Parathyroid adenoma (tissue), 2 donors: Measurements from ENCODE around the gene RUSF1.

Experiments
- H2AFZ ChIP-seq: fragments of 300-600 bp; sonication (generic); one replicate; pipeline ENCODE4 v1.7.0; 2017; ENCODE audit warnings: antibody characterized with exemption, mild to moderate bottlenecking
- H3K27ac ChIP-seq: fragments of 300-600 bp; sonication (generic); one replicate; pipeline ENCODE4 v1.7.0; 2017
- H3K27me3 ChIP-seq: fragments of 300-600 bp; sonication (generic); one replicate; pipeline ENCODE4 v1.7.0; 2017; ENCODE audit warnings: low read length; ENCODE audit not compliant: control insufficient read depth, insufficient read depth
- H3K36me3 ChIP-seq: fragments of 300-600 bp; sonication (generic); one replicate; pipeline ENCODE4 v1.7.0; 2017; ENCODE audit warnings: low read length; ENCODE audit not compliant: control insufficient read depth, insufficient read depth
- H3K4me1 ChIP-seq: fragments of 300-600 bp; sonication (generic); one replicate; pipeline ENCODE4 v1.7.0; 2017; ENCODE audit warnings: control low read depth
- H3K4me2 ChIP-seq: fragments of 300-600 bp; sonication (generic); one replicate; pipeline ENCODE4 v1.7.0; 2017; ENCODE audit warnings: low read length
- H3K4me3 ChIP-seq: fragments of 300-600 bp; sonication (generic); one replicate; pipeline ENCODE4 v1.7.0; 2017; ENCODE audit warnings: low read depth, low read length
- H3K79me2 ChIP-seq: fragments of 300-600 bp; sonication (generic); one replicate; pipeline ENCODE4 v1.7.0; 2017; ENCODE audit warnings: control low read depth
- H3K9ac ChIP-seq: fragments of 300-600 bp; sonication (generic); one replicate; pipeline ENCODE4 v1.7.0; 2017; ENCODE audit warnings: mild to moderate bottlenecking
- H3K9me3 ChIP-seq: fragments of 300-600 bp; sonication (generic); one replicate; pipeline ENCODE4 v1.7.0; 2017; ENCODE audit warnings: low read length; ENCODE audit not compliant: control insufficient read depth
- CTCF ChIP-seq: fragments of 300-600 bp; sonication (generic); IDR thresholded peaks from one replicate; pipeline ENCODE4 v1.7.0; 2017; ENCODE audit warnings: antibody characterized with exemption, mild to moderate bottlenecking
- donor health status: primary hyperparathyroidism.

RUSF1 gene

GRCh38 chr16:31473264-31473984 lies 34.8 kb downstream of the RUSF1 start:
- no peaks in the 10 kb centered on the region for H3K79me2 ChIP-seq
- H3K27me3 ChIP-seq = no peaks in the 10 kb centered on the region
- no peak overlapping the region for H3K9ac ChIP-seq
- no peak for TF ChIP-seq CTCF
- peak overlapping the region; percentile 58 for H3K4me3 ChIP-seq
- peak overlapping the region; percentile 26 for H2AFZ ChIP-seq
- peak overlapping the region; percentile 72 for H3K4me2 ChIP-seq
- no peak overlapping the region for H3K27ac ChIP-seq
- H3K9me3 ChIP-seq = no peaks in the 10 kb centered on the region
- peaks cover 19% of the 10 kb centered on the region for H3K4me1 ChIP-seq
- H3K36me3 ChIP-seq = no peaks in the 10 kb centered on the region

GRCh38 chr16:31472709-31473203 lies 35.4 kb downstream of the RUSF1 start:
- Histone ChIP-seq H3K9ac (no peak overlapping the region), H3K27ac (peak overlapping the region; percentile 66), H3K4me1 (peaks cover 15% of the 10 kb centered on the region), H3K9me3 (no peaks in the 10 kb centered on the region), H2AFZ (peak overlapping the region; percentile 99), H3K4me2 (peak overlapping the region; percentile 72), H3K79me2 (no peaks in the 10 kb centered on the region), H3K4me3 (peak overlapping the region; percentile 58), H3K36me3 (no peaks in the 10 kb centered on the region), H3K27me3 (no peaks in the 10 kb centered on the region)
- peak; percentile 74 for TF ChIP-seq CTCF

GRCh38 chr16:31471875-31472708 lies 36.1 kb downstream of the RUSF1 start, which contains the start of gene TGFB1I1:
TGFB1I1 (plus strand) TSS chr16:31472152; CDS start chr16:31472189, 37 bp downstream.
- H3K4me1 ChIP-seq = peaks cover 14% of the 10 kb centered on the region
- no peaks in the 10 kb centered on the region for H3K9me3 ChIP-seq
- no peak within 1 kb of the TSS for H3K9ac ChIP-seq
- peak within 1 kb of the TSS; percentile 66 for H3K27ac ChIP-seq
- H2AFZ ChIP-seq = peak within 1 kb of the TSS; percentile 99
- H3K4me3 ChIP-seq = peak within 1 kb of the TSS; percentile 58
- H3K79me2 ChIP-seq = no peaks in the 10 kb centered on the region
- H3K27me3 ChIP-seq = no peaks in the 10 kb centered on the region
- no peaks in the 10 kb centered on the region for H3K36me3 ChIP-seq
- TF ChIP-seq CTCF = no peak
- H3K4me2 ChIP-seq = peak within 1 kb of the TSS; percentile 72

- no peaks in the 10 kb centered on the region for H3K9me3 ChIP-seq
- peaks cover 14% of the 10 kb centered on the region for H3K4me1 ChIP-seq
- peak overlapping the region; percentile 62 for H3K4me2 ChIP-seq
- TF ChIP-seq CTCF = no peak
- H3K4me3 ChIP-seq = peak overlapping the region; percentile 39
- peak overlapping the region; percentile 78 for H2AFZ ChIP-seq
- H3K27me3 ChIP-seq = no peaks in the 10 kb centered on the region
- no peaks in the 10 kb centered on the region for H3K36me3 ChIP-seq
- no peaks in the 10 kb centered on the region for H3K79me2 ChIP-seq
- H3K27ac ChIP-seq = peak overlapping the region; percentile 29
- no peak overlapping the region for H3K9ac ChIP-seq
Observed at GRCh38 chr16:31471241-31471874, 36.8 kb downstream of the RUSF1 start.
